HCT116 (cell line): ENCODE results near the gene TUBA3D. TPM values are rescaled to one million over a fixed set of nuclear protein-coding genes. Genes with fewer than 3 reads are reported as not detected.
"Not testable (repeated sequence)": the region's sequence is repeated elsewhere in the genome, so short reads cannot be mapped to it uniquely, and the experiment has no call there.

Experiments used
- ATAC-seq: fragments of 200-7000 bp; cut with Tn5 transposase; 2 replicates; pipeline ENCODE4 v1.9.1; 2020; ENCODE audit warnings: mild to moderate bottlenecking, moderate library complexity
- BruUV-seq: library from RNA; stranded (reverse); fragments of 400-500 nt; replicated peaks from 2 replicates; lab custom pipeline; 2021; lab: Mats Ljungman, UMichigan
- CTCF ChIA-PET: fragments of 300-600 bp; sonication (Branson Sonifier 250); formaldehyde crosslinking; loops from one replicate; lab custom pipeline; 2021; ENCODE audit warnings: antibody characterized with exemption; lab: Charles Lee
- POLR2A ChIA-PET: fragments of 300-600, 350-600 bp; sonication (Branson Sonifier 250); formaldehyde crosslinking; loops from one replicate; lab custom pipeline; 2021; ENCODE audit warnings: antibody characterized with exemption; lab: Charles Lee
- RAD21 ChIA-PET, 2 experiments: fragments of 300-600 bp; sonication (Branson Sonifier 250); formaldehyde crosslinking; loops; one replicate each; lab custom pipeline; 2023; ENCODE audit warnings: low total read pairs in 2 of 2; ENCODE audit not compliant: uncharacterized antibody in 2 of 2, unreplicated experiment in 2 of 2, low non-redundant PET in 1 of 2; lab: Charles Lee
- DNase-seq: peaks from one replicate; pipeline ENCODE4 v3.0.0-alpha.2; 2010; ENCODE audit warnings: low read depth, low spot score
- H2AFZ ChIP-seq: fragments of 200-600 bp; shearing (Covaris generic), sonication (generic); 2 replicates; pipeline ENCODE4 v1.6.1; 2017; ENCODE audit warnings: low read depth, mixed run types, mixed read lengths, antibody characterized with exemption, low read length; ENCODE audit not compliant: poor library complexity, severe bottlenecking
- H3K27ac ChIP-seq: 2 replicates; pipeline ENCODE4 v1.5.1; 2012; ENCODE audit warnings: low read depth, low read length
- H3K27me3 ChIP-seq: fragments of 200-600 bp; sonication (generic); 2 replicates; pipeline ENCODE4 v1.6.1; 2016; ENCODE audit warnings: mixed run types, low read length, mixed read lengths; ENCODE audit not compliant: insufficient read depth
- H3K36me3 ChIP-seq, 2 experiments: fragments of 200-500 bp in 1 of 2; fragments of 200-600 bp in 1 of 2; sonication (Bioruptor generic) in 1 of 2; sonication (generic) in 1 of 2; 2 replicates each; pipeline versions ENCODE4 v1.5.1 to v1.6.1; 2014 to 2016; ENCODE audit warnings: low read length in 2 of 2, inconsistent platforms in 1 of 2, mixed read lengths in 1 of 2, mixed run types in 1 of 2; ENCODE audit not compliant: insufficient read depth in 2 of 2, control insufficient read depth in 1 of 2
- H3K4me1 ChIP-seq, 2 experiments: fragments of 200-600 bp in 1 of 2; sonication (generic) in 1 of 2; 2 replicates each; pipeline versions ENCODE4 v1.5.1 to v1.6.1; 2012 to 2017; ENCODE audit warnings: low read length in 2 of 2, inconsistent platforms in 1 of 2, mild to moderate bottlenecking in 1 of 2, mixed read lengths in 1 of 2, mixed run types in 1 of 2, moderate library complexity in 1 of 2; ENCODE audit not compliant: insufficient read depth in 2 of 2, control insufficient read depth in 1 of 2
- H3K4me2 ChIP-seq: fragments of 200-600 bp; sonication (generic); 2 replicates; pipeline ENCODE4 v1.6.1; 2017; ENCODE audit warnings: mixed run types, low read length, mixed read lengths
- H3K4me3 ChIP-seq, 2 experiments: fragments of 200-600 bp in 1 of 2; sonication (generic) in 1 of 2; replicated peaks in 1 of 2; 2 replicates each; pipeline ENCODE4 v1.5.1; 2011 to 2016; ENCODE audit warnings: low read length in 2 of 2, control low read depth in 1 of 2, low read depth in 1 of 2, mild to moderate bottlenecking in 1 of 2, mixed read lengths in 1 of 2, mixed run types in 1 of 2
- H3K79me2 ChIP-seq: fragments of 200-600 bp; sonication (generic); 2 replicates; pipeline ENCODE4 v1.6.1; 2017; ENCODE audit warnings: mild to moderate bottlenecking, mixed run types, low read length, moderate library complexity, mixed read lengths; ENCODE audit not compliant: insufficient read depth
- H3K9ac ChIP-seq: fragments of 200-600 bp; sonication (generic); 2 replicates; pipeline ENCODE4 v1.6.1; 2016; ENCODE audit warnings: low read length, mixed read lengths
- H3K9me2 ChIP-seq: fragments of 200-600 bp; sonication (generic), shearing (Covaris generic); 2 replicates; pipeline ENCODE4 v1.6.1; 2017; ENCODE audit warnings: mixed run types, mild to moderate bottlenecking, moderate library complexity; ENCODE audit not compliant: insufficient read depth
- H3K9me3 ChIP-seq, 2 experiments: fragments of 200-500 bp in 1 of 2; fragments of 200-600 bp in 1 of 2; sonication (Bioruptor generic) in 1 of 2; sonication (generic) in 1 of 2; 2 replicates each; pipeline ENCODE4 v1.6.1; 2014 to 2017; ENCODE audit warnings: low read length in 2 of 2, mixed read lengths in 2 of 2, inconsistent platforms in 1 of 2, low read depth in 1 of 2, mild to moderate bottlenecking in 1 of 2, mixed run types in 1 of 2, moderate library complexity in 1 of 2; ENCODE audit not compliant: control insufficient read depth in 1 of 2, insufficient read depth in 1 of 2
- H4K20me1 ChIP-seq: fragments of 200-600 bp; sonication (generic), shearing (Covaris generic); 2 replicates; pipeline ENCODE4 v1.6.1; 2017; ENCODE audit warnings: mixed run types, mild to moderate bottlenecking, moderate library complexity; ENCODE audit not compliant: insufficient read depth
- SRF ChIP-seq: IDR thresholded peaks from 2 replicates; pipeline ENCODE4 v1.6.1; 2012; ENCODE audit warnings: low read depth
- intact Hi-C: fragments of 100-400 bp; cut with micrococcal nuclease; formaldehyde crosslinking; loops from 2 replicates; pipeline ENCODE4 v1.10.0; 2022
- total RNA-seq: library from RNA; stranded (reverse); gene quantifications from one replicate; pipeline ENCODE4 v1.2.1, GENCODE V29; 2021; ENCODE audit not compliant: unreplicated experiment
- TF ChIP-seq, protein P1 (sequence below): IDR thresholded peaks from 2 replicates; pipeline ENCODE4 v1.6.1; 2011; ENCODE audit warnings: mild to moderate bottlenecking, low read length, moderate library complexity; ENCODE audit not compliant: insufficient replicate concordance; ENCODE audit errors: extremely low read depth

Gene TUBA3D
- total RNA-seq, 1 experiment from 2014 or later: not detected

DNA sequence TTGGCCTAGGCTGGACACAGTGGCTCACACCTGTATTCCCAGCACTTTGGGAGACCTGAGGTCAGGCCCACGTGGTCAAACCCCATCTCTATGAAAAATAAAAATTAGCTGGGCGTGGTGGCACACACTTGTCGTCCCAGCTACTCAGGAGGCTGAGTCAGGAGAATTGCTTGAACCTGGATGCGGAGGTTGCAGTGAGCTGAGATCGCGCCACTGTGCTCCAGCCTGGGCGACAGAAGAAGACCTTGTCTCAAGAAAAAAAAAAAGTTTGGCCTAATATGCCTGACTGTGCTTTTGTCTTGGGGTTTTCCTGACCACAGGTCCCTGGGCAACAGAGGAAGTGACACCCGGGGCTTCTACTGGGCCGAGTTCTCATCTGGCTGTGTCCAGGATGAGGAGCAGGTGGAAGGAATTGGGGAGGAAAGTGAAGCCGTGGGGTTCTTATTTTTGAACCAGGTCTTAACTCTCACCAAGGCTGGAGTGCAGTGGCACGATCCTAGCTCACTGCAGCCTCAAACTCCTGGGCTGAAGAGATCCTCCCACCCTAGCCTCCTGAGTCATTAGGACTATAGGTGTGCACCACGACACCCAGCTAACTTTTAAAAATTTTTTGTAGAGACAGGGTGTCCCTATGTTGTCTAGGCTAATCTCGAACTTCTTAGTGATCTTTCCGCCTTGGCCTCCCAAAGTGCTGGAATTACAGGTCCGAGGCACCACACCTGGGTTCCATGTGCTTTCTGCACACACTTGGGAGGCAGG is 38.7 kb downstream of the TUBA3D start:
- H3K9me3 ChIP-seq, H3K4me1 ChIP-seq, POLR2A ChIA-PET, H3K27me3 ChIP-seq, H3K9me2 ChIP-seq, CTCF ChIA-PET, DNase-seq, H4K20me1 ChIP-seq, RAD21 ChIA-PET, H3K9ac ChIP-seq, BruUV-seq, ATAC-seq, H3K27ac ChIP-seq, intact Hi-C loops, H3K36me3 ChIP-seq, H3K79me2 ChIP-seq, H2AFZ ChIP-seq, H3K4me3 ChIP-seq, H3K4me2 ChIP-seq: not testable (repeated sequence)

DNA sequence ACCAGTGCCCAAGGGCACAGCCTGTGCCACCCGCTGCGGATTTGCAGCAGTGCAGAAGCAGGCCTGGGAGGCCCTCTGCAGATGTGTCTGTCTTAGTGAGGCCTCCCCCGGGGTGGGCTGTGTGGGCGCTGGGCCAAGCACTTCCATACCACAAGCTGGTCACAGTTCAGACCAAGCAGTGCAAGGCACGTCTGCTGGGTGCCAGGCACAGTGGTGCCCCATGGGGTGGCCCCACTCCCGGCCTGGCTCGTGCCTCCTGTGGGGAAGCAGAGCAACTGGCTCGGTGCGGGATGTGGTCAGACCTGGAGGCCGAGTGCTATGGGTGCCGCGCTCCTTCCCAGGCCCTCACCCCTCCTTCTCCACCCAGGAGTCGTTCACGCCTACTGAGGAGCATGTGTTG is 39.3 kb downstream of the TUBA3D start:
- RAD21 ChIA-PET, intact Hi-C loops, ATAC-seq, H3K9ac ChIP-seq, DNase-seq, H4K20me1 ChIP-seq, H3K4me2 ChIP-seq, BruUV-seq, POLR2A ChIA-PET, H3K36me3 ChIP-seq, H3K9me3 ChIP-seq, H3K27ac ChIP-seq, CTCF ChIA-PET, H3K27me3 ChIP-seq, H3K9me2 ChIP-seq, H3K4me1 ChIP-seq, H3K4me3 ChIP-seq, H2AFZ ChIP-seq, H3K79me2 ChIP-seq: not testable (repeated sequence)

DNA sequence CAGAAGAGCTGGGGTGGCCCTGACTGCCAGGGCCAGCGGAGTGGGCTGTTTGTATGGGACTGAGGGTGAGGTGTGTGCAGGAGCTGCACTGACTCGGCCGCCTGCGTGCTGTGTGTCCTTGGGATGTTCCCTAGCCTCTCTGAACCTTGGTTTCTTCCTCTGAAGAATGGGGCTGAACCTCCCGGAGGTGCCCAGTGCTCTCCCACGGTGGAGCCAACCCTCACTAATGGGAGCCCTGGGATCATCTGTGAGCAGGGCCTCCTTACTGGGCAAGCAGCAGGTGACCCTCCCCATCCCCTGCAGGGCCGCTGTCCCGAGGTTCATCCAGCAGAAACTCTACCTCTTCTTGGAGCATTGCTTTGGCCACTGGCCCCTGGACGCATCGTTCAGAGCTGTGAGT is 40.1 kb downstream of the TUBA3D start:
- no peak overlapping the region for H2AFZ ChIP-seq
- CTCF ChIA-PET: no interaction called here
- peak; percentile 12; the same call in 1 of the 2 replicates for ATAC-seq
- no peak overlapping the region for H3K27ac ChIP-seq
- POLR2A ChIA-PET: no interaction called here
- BruUV-seq: no TSS peak
- no peak overlapping the region for H3K4me2 ChIP-seq
- no peaks in the 10 kb centered on the region for H3K4me1 ChIP-seq
- H3K9me3 ChIP-seq: no peaks in the 10 kb centered on the region
- no peaks in the 10 kb centered on the region for H3K9me2 ChIP-seq
- RAD21 ChIA-PET: no interaction called here
- no peaks in the 10 kb centered on the region for H3K27me3 ChIP-seq
- no peaks in the 10 kb centered on the region for H3K79me2 ChIP-seq
- no peak overlapping the region for H3K9ac ChIP-seq
- H4K20me1 ChIP-seq: no peaks in the 10 kb centered on the region
- H3K36me3 ChIP-seq: no peaks in the 10 kb centered on the region
- no peak overlapping the region for H3K4me3 ChIP-seq
- no peak for DNase-seq
- intact Hi-C loops: no loop called here
- TF ChIP-seq, protein P1, sequence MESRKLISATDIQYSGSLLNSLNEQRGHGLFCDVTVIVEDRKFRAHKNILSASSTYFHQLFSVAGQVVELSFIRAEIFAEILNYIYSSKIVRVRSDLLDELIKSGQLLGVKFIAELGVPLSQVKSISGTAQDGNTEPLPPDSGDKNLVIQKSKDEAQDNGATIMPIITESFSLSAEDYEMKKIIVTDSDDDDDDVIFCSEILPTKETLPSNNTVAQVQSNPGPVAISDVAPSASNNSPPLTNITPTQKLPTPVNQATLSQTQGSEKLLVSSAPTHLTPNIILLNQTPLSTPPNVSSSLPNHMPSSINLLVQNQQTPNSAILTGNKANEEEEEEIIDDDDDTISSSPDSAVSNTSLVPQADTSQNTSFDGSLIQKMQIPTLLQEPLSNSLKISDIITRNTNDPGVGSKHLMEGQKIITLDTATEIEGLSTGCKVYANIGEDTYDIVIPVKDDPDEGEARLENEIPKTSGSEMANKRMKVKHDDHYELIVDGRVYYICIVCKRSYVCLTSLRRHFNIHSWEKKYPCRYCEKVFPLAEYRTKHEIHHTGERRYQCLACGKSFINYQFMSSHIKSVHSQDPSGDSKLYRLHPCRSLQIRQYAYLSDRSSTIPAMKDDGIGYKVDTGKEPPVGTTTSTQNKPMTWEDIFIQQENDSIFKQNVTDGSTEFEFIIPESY: no peak
- TF ChIP-seq SRF: no peak
